GM12875 (cell line): ENCODE results near the gene WAPL.

Experiments
- H3K4me3 ChIP-seq: one replicate; pipeline ENCODE4 v1.5.1; 2011; ENCODE audit warnings: low read depth, low read length, control low read depth
- CTCF ChIP-seq: IDR thresholded peaks from 2 replicates; pipeline ENCODE4 v1.5.1; 2011; ENCODE audit warnings: low read depth, mild to moderate bottlenecking, control low read depth, inconsistent platforms, low read length, moderate library complexity, borderline replicate concordance; ENCODE audit not compliant: insufficient read depth

The WAPL gene

DNA sequence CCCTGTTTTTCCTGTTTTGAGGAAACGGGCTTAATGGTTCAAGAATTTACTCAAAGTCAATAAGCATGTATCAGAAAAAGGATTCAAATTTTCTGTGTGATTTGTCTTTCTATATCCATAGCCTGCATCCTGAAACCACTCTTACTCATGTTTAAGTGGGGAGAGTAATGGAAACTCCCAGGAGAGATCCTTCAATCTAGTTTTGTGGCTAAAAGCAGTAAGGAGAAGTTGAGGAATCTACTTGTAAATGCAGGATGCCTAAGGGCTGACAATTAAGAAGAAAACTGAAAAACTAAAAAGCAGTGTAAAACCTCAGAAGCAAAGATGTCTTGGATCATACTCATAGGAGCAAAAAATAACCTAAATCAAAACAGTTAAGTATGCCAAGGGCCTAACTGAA, 86.9 kb downstream of the WAPL start:
- no peak for TF ChIP-seq CTCF
- no peak overlapping the region for H3K4me3 ChIP-seq

DNA sequence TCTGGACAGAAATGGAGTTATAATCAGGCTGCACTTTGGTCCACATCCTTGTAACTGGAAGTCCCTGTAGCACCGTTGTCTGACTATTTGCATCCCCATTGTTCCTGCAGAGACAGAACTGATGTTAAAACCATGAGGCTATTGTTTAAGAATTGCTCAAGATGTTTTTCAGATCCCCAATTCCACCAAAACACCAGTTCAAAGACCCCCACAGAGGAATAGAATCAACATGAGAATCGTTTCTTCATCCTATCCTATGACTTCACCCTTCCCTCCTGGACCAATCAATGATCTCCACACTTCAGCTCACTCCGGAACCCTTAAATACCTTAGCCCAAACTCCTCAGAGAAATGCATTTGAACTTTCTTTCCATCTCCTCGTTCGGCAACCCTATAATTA, 97.9 kb downstream of the WAPL start:
- no peak for TF ChIP-seq CTCF
- H3K4me3 ChIP-seq, result no peak overlapping the region

DNA sequence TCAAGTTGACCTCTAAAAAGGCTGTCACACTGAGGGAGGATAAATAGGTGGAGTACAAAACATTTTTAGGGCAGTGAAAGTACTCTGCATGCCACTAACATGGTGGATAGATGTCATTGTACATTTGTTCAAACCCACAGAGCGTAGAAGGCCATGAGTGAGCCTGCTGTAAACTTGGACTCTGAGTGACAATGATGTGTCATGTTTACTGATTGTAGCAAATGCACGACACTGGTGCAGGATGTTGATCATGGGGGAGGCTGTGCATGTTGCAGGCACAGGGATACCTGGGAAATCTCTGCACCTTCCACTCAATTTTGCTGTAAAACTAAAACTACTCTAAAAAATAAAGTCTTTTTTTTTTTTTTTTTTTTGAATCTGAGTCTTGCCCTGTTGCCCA, 102.5 kb downstream of the WAPL start:
- no peak for TF ChIP-seq CTCF
- no peak overlapping the region for H3K4me3 ChIP-seq

DNA sequence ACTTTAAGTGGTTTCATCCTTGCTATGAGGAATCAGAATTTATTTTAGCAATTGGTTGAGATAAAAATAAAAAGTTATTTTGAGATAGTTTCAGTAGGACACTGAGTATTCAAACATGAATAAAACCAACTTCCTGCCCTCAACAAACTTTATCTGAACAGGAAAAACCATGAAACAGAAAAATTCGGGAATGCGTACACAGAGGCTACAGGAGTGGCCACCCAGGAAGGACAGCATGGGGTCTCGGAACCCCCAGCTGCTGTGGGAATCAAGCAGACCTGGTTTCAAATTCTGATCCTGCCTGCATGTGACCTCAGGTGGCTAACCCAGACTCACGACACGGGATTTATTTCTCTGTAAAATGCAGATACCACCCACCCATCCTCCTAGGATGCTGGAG, 106.0 kb downstream of the WAPL start:
- no peak for TF ChIP-seq CTCF
- no peak overlapping the region for H3K4me3 ChIP-seq

DNA sequence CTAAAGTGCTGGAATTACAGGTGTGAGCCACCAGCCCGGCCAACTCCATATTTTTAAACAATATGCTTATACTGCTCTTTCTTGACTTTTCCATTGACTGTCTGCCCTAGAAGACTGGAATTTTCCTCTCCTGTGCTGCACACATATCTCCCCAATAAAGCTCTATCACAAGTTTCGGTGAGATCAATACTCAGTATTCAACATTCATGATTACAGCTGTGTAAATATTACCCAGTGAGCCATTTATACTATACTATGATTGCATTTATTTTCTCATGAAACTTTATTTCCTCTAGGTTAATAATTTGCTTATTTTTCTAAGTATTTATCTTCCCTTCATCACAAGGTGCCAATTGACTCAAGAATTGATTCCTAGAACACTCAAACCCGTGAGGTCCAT, 106.5 kb downstream of the WAPL start:
- no peak overlapping the region for H3K4me3 ChIP-seq
- no peak for TF ChIP-seq CTCF

GRCh38 chr10:86413046-86413728, 108.4 kb downstream of the WAPL start:
- H3K4me3 ChIP-seq, result no peak overlapping the region
- no peak for TF ChIP-seq CTCF

DNA sequence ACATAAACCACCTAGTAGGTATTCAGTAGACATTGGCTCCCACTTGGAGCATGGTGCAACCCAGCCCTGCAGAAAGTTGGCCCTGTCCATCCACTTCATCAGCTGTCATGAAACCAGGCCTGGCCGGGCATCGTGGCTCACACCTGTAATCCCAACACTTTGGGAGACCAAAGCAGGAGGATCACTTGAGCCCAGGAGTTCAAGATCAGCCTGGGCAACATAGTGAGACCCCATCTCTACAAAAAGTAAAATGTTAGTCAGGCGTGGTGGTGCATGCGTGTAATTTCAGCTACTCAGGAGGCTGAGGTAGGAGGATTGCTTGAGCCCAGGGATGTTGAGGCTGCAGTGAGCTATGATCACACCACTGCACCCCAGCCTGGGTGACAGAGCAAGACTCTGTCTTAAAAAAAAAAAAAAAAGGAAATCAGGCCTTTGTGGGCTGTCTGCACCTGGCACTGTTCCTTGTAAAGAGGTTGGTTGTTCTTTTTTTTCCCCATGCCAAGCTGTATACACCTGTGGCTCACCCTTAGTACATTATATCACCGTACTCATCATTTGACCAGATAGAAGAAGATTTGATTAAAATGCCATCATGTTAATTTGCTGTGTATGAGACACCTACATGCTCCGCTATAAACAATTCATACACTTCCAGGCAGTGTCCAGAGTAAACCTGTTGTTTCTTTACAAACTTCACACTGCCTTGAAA, 109.6 kb downstream of the WAPL start:
- TF ChIP-seq CTCF, result no peak
- no peak overlapping the region for H3K4me3 ChIP-seq
